ENCODE results near the gene IL31.
A peak's percentile ranks its signal among the peaks of the same experiment; 100 is the strongest.
"Not testable (repeated sequence)": the region's sequence is repeated elsewhere in the genome, so short reads cannot be mapped to it uniquely, and the experiment has no call there.

Gene IL31

GRCh38 chr12:122174155-122174845 is at the start of gene IL31:
TSS of gene IL31 (minus strand) at chr12:122174221. CDS start at chr12:122174172, 49 bp downstream.
- DNase-seq (ENCODE audit: low read depth) = peak; percentile 7

GRCh38 chr12:122216445-122216844 is 42.4 kb upstream of the IL31 start:
- DNase-seq (ENCODE audit: low read depth) = no peak

GRCh38 chr12:122215771-122216170 is 41.8 kb upstream of the IL31 start:
- DNase-seq (ENCODE audit: low read depth) = no peak

- no peak for DNase-seq (ENCODE audit: low read depth)
Observed at GRCh38 chr12:122208073-122208820, 34.2 kb upstream of the IL31 start.

GRCh38 chr12:122207391-122207790 is 33.4 kb upstream of the IL31 start:
- DNase-seq (ENCODE audit: low read depth) = no peak

- DNase-seq (ENCODE audit: low read depth) = no peak
Observed at GRCh38 chr12:122206976-122207375, 33.0 kb upstream of the IL31 start.

GRCh38 chr12:122206111-122206881 is 32.3 kb upstream of the IL31 start:
- DNase-seq (ENCODE audit: low read depth) = no peak

GRCh38 chr12:122205053-122205925 is 31.3 kb upstream of the IL31 start:
- DNase-seq (ENCODE audit: low read depth) = no peak

- no peak for DNase-seq (ENCODE audit: low read depth)
Observed at GRCh38 chr12:122204167-122205052, 30.4 kb upstream of the IL31 start.

- peak; percentile 53 for DNase-seq (ENCODE audit: low read depth)
Observed at GRCh38 chr12:122203301-122204166, 29.5 kb upstream of the IL31 start, which contains the start of gene B3GNT4. TSS of gene B3GNT4 (plus strand) at chr12:122203709. CDS start at chr12:122204619, 910 bp downstream.

- DNase-seq (ENCODE audit: low read depth) = not testable (repeated sequence)
Observed at GRCh38 chr12:122202811-122203210, 28.8 kb upstream of the IL31 start.

- DNase-seq (ENCODE audit: low read depth) = no peak
Observed at GRCh38 chr12:122202017-122202416, 28.0 kb upstream of the IL31 start.

GRCh38 chr12:122201381-122201780 is 27.4 kb upstream of the IL31 start:
- DNase-seq (ENCODE audit: low read depth) = no peak

- DNase-seq (ENCODE audit: low read depth) = no peak
Observed at GRCh38 chr12:122200541-122201175, 26.6 kb upstream of the IL31 start.

GRCh38 chr12:122199484-122200355 is 25.7 kb upstream of the IL31 start:
- DNase-seq (ENCODE audit: low read depth) = no peak

- no peak for DNase-seq (ENCODE audit: low read depth)
Observed at GRCh38 chr12:122197612-122197966, 23.6 kb upstream of the IL31 start.

GRCh38 chr12:122195405-122195804 is 21.4 kb upstream of the IL31 start:
- DNase-seq (ENCODE audit: low read depth) = no peak

GRCh38 chr12:122194804-122195203 is 20.8 kb upstream of the IL31 start:
- DNase-seq (ENCODE audit: low read depth) = no peak
